H1 (cell line): ENCODE results near the gene IL32. TPM values are rescaled to one million over a fixed set of nuclear protein-coding genes. Genes with fewer than 3 reads are reported as not detected.

Experiments
- CHD7 ChIP-seq: fragments of 300-600 bp; sonication (generic); IDR thresholded peaks from 2 replicates; pipeline ENCODE4 v1.7.1; 2012; ENCODE audit warnings: low read length, moderate library complexity, mild to moderate bottlenecking, inconsistent platforms; ENCODE audit not compliant: insufficient replicate concordance
- EZH2 ChIP-seq: fragments of 200-600 bp; sonication (generic); IDR thresholded peaks from 2 replicates; pipeline ENCODE4 v1.7.1; 2012; ENCODE audit warnings: low read depth, mild to moderate bottlenecking, moderate library complexity, low read length, inconsistent platforms; ENCODE audit not compliant: severe bottlenecking
- RAD21 ChIP-seq, 2 experiments: IDR thresholded peaks in 1 of 2; conservative IDR thresholded peaks in 1 of 2; 2 replicates each; pipeline ENCODE4 v1.6.1; 2011; ENCODE audit warnings: low read depth in 2 of 2, low read length in 2 of 2, improper control_type of control experiment in 1 of 2, inconsistent platforms in 1 of 2, mild to moderate bottlenecking in 1 of 2, moderate library complexity in 1 of 2
- SAP30 ChIP-seq: fragments of 300-600 bp; sonication (generic); IDR thresholded peaks from 2 replicates; pipeline ENCODE4 v1.7.1; 2012; ENCODE audit warnings: low read length, moderate library complexity, mild to moderate bottlenecking, inconsistent platforms; ENCODE audit not compliant: insufficient read depth, insufficient replicate concordance
- SUZ12 ChIP-seq: fragments of 200-600 bp; sonication (generic); IDR thresholded peaks from 2 replicates; pipeline ENCODE4 v1.6.1; 2012; ENCODE audit warnings: mild to moderate bottlenecking, inconsistent platforms, low read length, moderate library complexity, mixed read lengths
- USF2 ChIP-seq: IDR thresholded peaks from 2 replicates; pipeline ENCODE4 v1.6.1; 2011; ENCODE audit warnings: low read length, improper control_type of control experiment
- polyA plus RNA-seq, 7 experiments: library from polyadenylated mRNA; depleted of rRNA in 3 of 7; stranded (reverse) in 5 of 7; unstranded in 2 of 7; fragments of >200 nt in 5 of 7; fragments of 200-250 nt in 2 of 7; gene quantifications; 1 replicate in 5 of 7; 2 replicates in 1 of 7; 4 replicates in 1 of 7; pipeline versions ENCODE4 v1.2.1 to v1.2.3, GENCODE V29; 2011 to 2013; ENCODE audit warnings: missing spikeins in 2 of 7, mixed read lengths in 2 of 7
- total RNA-seq: library from RNA; stranded (reverse); fragmentation: NEBNext Ultra II Directional; extraction: Animal tissue kit (Norgen Biotek cat#: 25700); gene quantifications from 2 replicates; pipeline ENCODE4 v1.2.1, GENCODE V29; 2021

Gene IL32
- total and polyA plus RNA-seq, 2 of the 8 experiments (the other 6 are each of a cell fraction or from before 2014, with no cell fraction given), result 2.7 to 5.0 TPM

- TF ChIP-seq CHD7 (no peak), SUZ12 (no peak), RAD21 (IDR thresholded peaks at IDR 0.05 in 1 of 2, conservative IDR thresholded peaks at IDR 0.05 in 1 of 2; ENCODE audit: low read depth in 2 of 2, low read length in 2 of 2) (peak in 1 of 2 experiments; percentile 2; a peak in 2 of 4 replicates), SAP30 (no peak), EZH2 (no peak), USF2 (peak; percentile 88)
Measured at GRCh38 chr16:3023669-3024478, 41.6 kb upstream of the IL32 start, which contains the start of the genes HCFC1R1 and THOC6 (continued).
